NK-92 (cell line): ENCODE measurements around the gene PINLYP.
"Not testable (repeated sequence)": the region's sequence is repeated elsewhere in the genome, so short reads cannot be mapped to it uniquely, and the experiment has no call there.

Source experiments
- DNase-seq: peaks from one replicate; lab custom pipeline; 2025; ENCODE audit not compliant: unreplicated experiment; lab: John Stamatoyannopoulos, UW

PINLYP gene

DNA sequence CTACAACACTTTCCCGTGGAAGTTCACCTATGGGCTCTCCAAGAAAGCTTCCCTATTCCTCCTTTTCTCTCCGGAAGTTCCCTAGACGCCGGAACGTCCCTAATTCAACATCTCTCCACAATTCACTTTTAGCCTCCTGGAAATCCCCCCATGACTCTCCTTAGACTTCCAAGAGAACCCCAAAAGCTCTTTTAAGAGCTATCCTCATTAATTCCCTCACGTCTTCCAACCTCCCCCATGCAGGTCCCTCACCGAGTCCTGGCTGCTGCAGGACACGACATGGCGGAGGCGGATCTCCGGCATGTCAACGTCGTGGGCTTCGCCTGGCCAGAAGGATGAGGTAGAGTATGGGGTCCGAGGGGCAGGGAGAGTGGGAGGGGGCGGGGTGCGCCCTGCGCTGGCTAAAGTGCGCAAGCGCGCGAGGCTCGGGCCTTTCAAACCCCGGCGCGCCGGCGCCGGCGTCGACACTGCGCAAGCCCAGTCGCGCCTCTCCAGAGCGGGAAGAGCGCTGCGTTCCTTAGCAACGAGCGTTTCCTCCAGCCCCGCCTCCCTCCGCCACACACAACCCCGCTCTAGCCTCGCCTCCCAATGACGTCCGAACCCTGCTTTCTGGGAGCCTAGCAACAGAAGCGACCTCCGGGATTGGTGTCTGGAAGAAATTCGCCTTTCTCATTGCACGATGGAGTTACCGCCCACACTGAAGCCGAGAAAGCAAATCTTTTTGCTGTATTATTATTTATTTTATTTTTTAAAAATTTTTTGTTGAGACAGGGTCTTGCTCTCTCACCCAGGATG is at the start of gene PINLYP, which contains the start of gene XRCC1:
TSS of gene PINLYP (plus strand) at position 646 of the 795 bp plus-strand sequence. CDS start 1,391 bp downstream, outside the sequence.
TSS of gene XRCC1 (minus strand) at position 372 of the 795 bp plus-strand sequence. CDS start at position 303, 69 bp downstream.
- peak; percentile 87 for DNase-seq

DNA sequence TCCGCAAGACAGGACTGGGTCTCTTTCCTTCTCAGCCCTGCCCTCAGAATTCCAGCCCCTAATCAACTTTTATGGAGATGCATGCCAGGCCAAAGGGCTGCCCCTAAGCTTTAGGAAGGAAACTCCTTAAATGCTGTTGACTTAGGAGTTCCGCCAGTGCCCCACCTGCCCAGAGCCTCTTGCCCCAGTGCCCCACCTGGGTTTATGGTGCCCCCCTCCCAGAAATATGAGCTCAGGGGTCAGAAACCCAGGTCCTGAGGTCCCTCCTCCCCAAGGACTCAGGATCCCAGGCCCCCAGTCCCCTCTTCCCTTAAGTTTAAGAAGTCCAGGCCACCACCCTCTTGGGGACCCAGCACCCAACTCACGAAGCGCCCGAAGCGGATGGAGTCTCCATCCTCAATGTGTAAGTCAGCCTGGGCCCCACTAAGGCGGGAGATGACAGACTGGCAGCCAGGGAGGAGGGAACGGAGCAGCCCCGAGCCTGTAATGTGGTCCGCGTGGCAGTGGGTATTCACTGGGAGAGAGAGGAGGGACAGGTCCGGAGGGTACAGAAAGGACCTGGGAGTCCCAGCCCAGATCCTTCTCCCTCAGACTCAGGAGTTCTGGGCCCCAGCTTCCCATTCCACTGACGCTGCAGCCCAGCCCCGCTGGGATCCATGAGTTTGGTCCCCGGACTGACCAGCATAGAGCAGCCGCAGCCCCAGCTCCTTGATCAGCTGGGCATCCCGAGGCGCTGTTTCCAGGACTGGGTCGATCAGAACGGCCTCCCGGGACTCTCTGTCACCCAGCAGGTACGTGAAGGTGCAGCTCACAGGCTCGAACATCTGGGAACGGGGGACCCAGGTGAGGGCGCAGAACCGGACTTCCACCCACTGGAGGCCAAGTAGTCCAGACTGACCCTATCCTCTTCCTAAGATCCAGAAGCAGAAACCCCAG is 49.5 kb upstream of the PINLYP start:
- DNase-seq: no peak

DNA sequence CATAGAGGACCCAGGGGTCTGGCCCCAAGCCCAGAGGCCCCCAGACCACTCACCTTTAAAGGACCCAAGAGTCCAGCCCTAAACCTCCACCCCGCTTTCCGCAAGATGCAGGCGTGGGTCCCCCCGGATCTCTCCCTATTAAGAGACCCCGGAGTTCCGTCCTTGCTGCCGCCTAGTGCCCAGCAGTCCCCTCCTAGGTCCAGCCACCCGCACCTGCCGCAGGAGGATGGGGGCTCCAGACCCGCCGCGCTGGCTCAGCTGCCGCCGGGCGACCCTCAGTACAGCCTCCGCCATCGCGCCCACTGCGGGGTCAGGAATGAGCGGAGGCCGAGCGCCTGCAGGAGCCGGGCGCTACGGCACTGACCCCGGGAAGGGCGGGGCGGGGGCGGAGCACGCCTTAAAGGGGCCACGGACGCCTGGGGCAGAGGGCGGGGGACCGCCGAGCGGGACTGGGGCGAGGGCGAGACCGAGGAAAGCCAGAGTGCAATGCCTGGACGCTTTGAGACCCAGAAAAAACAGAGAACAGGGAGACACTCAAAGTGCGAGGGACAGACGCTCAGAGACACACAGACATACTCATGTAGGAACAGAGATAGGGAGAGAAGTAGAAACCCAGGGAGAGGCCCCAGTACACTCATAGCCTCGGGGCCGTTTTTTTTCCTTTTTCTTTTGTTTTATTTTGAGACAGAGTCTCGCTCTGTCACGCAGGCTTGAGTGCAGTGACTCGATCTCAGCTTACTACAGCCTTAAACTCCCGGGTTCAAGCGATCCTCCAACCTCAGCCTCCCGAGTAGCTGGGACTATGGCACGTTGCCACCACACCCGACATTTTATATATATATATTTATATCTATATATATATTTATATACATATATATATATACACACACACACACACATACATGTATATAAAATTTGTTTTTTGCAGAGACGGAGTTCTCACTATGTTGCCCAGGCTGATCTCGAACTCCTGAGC is 48.4 kb upstream of the PINLYP start, which contains the start of gene ETHE1:
TSS of gene ETHE1 (minus strand) at position 318 of the 976 bp plus-strand sequence. CDS start at position 294, 24 bp downstream.
- no peak for DNase-seq

DNA sequence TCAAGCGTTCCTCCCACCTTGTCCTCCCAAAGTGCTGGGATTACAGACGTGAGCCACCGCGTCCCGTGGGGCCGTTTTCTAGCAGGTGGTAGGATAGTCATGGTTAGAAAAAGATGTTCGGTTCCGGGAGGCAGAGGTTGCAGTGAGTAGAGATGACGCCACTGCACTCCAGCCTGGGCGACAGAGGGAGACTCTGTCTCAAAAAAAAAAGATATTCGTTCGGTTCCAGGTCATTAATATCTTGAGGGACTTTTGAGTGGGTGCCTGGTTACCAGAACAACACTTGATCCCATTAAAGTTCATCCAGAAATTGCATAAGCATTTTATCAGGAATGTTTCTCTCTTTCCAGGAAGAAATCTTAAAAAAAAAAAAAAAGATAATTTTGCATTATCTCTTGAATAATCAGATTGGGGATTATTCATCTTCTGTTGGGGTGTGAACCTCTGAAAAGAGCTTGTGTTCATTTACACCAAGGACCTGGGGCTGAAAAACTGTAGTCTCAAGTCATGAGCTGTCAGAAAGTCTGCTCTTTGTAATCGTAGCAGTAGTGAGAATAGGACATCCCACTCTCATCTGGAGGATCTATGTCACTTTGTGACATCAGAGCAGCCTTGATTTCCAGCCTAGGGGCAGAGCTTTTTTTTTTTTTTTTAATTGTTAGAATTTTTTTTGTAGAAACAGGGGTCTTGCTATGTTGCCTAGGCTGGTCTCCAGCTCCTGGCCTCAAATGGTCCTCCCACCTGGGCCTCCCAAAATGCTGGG is 47.6 kb upstream of the PINLYP start:
- DNase-seq: no peak

DNA sequence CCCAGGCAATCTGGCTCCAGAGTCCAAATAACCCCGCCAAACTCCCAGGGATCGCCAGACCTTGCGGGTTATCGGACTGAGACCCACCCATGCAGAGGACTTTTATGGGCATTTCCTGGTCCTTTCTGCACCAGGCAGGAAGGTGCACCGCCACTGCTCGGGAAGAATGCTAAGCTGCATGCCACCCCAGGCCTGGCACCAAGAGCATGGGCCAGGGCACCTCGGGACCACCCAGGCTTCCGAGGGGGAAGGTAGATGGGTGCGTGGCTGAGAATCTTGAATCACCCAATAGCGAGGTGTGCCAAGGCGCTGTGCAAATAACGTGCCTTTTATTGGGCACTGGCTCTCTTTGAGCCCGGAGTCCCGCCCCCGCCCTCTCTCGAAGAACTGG is 43.0 kb upstream of the PINLYP start:
- DNase-seq: no peak

DNA sequence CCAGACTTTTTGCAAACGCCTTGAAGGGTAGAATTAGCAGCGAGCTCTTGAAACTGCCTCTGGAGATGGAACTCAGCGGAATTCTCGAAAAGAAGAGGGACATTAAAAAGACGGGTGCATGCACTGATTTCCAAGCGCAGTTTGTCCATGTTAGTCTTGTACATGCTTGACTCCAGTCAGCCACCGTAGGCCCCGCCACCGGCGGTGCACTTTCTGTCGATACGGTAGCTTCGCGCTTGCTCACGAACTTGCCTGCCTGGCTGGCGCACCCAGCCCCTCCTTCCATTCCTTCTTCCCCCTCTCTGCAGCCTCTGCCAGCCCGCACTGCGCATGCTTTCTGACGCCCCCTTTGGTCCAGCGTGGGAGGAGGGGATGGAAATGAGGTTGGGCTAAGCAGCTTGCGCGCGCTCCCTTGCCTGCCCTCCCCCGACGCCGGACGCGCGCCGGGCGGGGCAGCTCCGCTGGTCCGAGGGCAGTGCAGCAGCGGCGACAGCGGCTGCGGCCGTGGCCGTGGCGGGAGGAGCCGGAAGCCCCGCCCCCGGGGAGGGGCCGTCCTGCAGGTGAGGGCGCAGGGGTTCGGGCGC is 42.5 kb upstream of the PINLYP start, which contains the start of gene ZNF575:
TSS of gene ZNF575 (plus strand) at position 227 of the 584 bp plus-strand sequence. CDS start 1,235 bp downstream, outside the sequence.
- no peak for DNase-seq

DNA sequence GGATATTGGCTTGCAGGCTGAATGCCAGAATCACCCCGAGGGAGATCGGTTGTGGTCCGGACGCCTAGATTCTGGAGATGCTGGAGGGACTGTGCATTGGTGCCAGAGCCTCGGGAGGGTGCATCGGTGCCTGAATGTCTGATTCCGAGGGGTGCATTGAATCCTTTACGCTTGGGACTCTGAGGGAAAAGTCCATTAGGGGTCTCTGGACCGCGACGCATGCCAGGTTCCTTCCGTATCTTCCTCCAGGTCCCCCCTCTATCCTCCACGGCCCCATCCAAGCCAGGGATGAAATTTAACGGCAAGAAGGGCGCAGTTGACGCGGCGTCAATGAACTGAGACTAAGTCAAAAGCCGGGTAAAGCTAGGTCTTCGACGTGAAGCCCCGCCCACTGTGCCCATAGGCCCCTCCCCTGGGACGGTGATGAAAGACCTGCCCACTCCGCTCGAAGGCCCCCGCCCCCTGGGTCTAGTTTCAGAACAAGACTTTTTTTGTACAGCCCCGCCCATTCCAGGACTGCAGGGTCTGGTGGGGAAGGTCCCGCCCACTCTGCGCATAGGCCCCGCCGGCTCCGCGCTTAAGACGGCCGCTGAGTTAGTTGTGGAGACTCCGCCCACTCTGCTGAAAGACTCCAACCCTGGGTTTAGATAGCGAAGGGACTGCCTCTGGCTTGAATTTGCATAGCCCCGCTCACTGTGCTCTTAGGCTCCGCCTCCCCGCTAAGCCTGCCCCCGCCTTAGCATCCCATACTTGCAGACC is 41.9 kb upstream of the PINLYP start:
- peak; percentile 66 for DNase-seq

DNA sequence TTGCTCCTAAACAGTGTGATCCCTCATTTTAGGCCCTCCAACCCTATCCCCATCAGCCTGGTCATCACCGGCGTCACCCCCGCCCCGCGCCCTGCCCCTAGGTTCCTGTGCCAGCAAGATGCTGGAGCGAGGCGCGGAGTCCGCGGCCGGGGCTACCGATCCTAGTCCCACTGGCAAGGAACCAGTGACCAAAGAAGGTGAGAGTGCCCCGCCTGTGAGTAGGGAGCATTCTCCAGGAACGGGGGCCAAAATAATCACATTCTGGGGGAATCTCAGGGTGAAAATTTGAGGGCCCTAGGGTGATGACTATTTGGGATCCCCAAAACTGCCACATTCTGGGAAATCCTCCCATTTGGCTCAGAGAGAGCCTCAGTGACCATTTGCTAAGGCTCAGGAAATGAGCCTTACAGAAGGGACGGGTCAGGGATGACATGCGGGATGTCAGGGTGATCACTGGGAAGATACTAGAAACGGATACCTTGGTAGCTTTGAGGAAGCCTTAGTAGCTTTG is 41.2 kb upstream of the PINLYP start:
- DNase-seq: no peak

DNA sequence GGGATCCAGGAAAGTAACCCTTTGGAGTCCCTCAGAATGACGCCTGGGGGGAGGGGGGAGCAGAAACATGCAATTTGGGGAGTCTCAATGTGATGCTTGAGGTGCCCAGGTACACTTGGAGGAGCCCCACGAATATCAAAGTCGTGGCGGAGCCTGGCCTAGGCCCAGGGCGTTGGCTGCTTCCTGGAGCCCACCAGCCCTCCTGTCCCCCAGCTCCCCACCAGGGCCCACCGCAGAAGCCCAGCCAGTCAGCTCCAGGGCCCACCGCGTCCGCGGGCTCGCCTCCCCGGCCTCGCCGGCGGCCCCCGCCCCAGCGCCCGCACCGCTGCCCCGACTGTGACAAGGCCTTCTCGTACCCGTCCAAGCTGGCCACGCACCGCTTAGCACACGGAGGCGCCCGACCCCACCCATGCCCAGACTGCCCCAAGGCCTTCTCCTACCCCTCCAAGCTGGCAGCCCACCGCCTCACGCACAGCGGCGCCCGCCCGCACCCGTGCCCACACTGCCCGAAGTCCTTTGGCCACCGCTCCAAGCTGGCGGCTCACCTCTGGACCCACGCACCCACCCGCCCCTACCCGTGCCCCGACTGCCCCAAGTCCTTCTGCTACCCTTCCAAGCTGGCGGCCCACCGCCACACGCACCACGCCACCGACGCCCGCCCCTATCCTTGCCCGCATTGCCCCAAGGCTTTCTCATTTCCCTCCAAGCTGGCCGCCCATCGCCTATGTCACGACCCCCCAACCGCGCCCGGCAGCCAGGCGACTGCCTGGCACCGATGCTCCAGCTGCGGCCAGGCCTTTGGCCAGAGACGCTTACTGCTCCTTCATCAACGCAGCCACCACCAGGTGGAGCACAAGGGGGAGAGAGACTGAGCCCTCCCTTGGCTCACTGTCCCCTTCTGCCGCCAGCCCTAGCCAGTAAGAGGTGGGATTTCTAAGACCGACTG is 40.5 kb upstream of the PINLYP start:
- no peak for DNase-seq

DNA sequence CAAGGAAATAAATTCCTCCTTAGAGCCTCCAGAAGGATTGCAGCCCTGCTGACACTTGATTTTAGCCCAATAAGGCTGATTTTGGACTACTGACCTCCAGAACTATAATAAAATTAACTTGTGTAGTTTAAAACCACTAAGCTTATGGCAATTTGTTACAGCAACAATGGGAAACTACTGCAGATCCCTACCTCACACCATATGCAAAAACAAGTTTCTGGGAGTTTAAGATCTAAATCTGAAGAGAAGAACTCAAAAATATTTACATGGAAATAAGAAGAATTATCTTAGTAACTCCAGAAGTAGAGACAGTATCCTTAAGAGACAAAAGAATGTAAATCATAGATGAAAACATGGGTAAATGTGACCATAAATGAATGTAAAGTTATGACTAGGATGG is 36.7 kb upstream of the PINLYP start:
- no peak for DNase-seq

DNA sequence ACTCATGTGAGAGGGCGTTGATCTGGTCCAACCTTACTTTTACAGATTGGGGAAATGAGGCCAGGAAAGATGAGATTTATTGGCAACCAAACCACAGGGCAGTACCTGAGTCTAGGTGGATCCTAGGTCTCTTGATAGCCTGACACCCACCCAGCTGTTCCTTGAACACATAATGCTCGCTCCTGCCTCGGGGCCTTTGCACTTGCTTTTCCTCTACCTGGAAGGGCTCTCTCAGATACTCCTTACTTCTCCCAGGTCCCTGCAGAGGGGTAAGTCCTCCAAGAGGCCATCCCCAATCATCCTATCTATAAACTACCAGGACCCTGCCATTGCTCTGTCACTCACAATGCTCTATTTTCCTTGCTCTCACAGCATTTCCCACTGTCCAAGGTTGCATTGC is 35.2 kb upstream of the PINLYP start:
- no peak for DNase-seq

DNA sequence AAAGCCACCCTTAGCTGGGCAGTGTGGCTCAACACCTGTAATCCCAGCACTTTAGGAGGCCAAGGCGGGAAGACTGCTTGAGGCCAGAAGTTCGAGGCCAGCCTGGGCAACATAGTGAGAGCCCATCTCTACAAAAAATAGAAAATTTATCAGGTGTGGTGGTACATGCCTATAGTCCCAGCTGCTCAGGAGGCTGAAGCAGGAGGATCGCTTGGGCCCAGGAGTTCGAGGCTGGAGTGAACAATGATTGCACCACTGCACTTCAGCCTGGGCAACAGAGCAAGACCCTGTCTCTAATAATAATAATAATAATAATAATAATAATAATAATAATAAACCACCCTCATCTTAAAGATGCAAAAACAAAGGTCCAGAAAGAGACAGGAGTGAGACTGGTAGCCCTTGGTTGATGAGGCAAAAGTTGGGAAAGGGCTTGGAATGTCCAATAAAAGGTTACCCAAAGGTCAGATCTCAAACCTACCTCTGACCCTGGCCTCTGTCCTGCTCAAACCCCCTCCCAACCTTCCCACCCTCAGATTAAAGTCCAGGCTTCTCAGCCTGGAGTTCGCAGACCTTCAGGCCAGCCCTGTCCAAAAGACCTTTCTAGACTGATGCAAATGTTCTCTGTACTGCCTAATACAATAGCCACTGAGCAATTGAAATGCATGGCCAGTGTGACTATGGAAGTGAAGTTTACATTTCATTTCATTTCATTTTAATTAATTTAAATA is 33.5 kb upstream of the PINLYP start:
- DNase-seq: no peak

DNA sequence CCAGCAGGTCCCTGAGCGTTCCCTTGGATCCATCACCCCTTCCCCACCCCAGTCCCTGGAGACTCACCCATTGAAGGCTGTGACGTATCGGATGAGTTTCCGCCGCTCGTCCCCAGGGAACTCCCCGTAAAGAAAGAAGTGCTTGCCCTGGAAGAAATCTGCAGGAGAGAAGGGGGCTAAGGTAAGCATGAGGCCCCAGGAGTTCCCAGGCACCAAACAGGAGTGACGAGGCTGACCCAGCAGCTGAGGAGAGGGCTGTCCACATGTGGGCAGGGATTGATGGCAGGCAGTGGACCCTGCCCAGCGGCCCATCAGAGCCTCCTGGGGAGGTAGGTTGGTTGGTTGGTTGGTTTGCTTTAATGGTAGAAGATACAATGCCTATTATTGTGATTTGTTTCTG is 31.5 kb upstream of the PINLYP start:
- DNase-seq: no peak

DNA sequence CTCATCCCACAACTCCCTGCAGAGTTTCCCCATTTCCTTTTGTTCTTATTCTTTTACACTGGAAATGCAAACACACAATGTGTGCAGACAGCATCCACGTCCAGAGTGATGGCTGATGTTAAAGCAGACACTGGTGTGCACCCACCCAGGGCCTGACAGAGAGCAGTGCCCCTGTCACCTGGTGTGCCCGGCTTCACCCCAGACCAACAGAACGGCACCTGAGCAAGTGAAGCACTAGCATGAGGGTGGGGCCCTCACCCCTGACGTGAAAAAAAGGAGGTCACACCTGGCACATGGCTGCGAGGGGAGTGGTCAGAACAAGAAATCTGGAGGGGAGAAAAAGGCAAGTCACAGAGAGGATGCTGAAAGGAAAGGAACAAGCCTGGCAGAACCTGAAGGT is 30.3 kb upstream of the PINLYP start:
- DNase-seq: no peak

DNA sequence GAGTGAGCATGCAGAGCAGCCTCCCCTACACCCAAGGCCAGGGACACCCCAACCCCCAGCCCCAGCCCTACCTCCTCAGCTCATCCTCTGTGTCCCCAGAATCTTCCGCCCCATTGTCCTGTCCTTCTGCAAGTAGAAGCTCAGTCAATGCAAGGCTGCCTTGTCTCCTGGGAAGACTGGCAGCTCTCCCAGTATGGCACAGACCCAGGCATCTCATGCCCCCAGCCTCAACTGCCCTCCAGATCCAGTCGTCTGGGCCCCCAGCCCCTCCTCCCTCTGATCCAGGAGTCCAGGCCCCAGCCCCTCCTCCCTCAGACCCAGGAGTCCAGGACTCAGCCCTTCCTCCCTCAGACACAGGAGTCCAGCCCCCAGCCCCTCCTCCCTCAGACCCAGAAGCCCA is 29.6 kb upstream of the PINLYP start:
- no peak for DNase-seq

DNA sequence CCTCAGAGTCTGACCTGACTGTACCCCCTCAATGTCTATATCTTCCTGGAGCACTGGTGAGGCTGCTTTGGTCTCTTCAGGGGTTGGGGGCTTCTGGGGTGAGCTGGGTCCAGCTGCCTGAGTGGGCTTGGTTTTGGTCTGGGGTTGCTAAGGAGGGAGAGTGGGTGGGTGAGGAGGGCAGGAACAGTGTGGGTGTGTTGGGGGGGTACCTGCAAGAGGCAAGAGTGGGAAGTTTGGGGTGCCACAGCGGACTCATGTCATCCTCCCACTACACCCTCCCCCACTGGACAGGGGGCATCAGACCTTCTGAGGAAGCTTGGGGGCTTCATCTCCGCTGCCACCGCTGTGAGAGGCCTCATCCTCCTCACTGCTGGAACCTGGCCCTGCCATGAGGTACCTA is 29.0 kb upstream of the PINLYP start:
- no peak for DNase-seq

DNA sequence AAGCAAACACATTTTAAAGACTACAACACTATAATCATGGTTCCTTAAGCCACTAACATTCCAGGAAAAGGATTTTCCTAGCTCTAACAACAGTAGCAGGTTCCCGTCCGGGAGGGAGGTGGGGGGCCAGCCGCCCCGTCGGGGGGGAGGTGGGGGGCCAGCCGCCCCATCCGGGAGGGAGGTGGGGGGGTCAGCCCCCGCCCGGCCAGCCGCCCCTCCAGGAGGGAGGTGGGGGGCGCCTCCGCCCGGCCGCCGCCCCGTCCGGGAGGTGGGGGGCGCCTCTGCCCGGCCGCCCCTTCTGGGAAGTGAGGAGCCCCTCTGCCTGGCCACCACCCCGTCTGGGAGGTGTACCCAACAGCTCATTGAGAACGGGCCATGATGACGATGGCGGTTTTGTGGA is 27.7 kb upstream of the PINLYP start:
- DNase-seq: not testable (repeated sequence)
